ENCODE data around the gene OASL.
"Not testable (repeated sequence)": the region's sequence is repeated elsewhere in the genome, so short reads cannot be mapped to it uniquely, and the experiment has no call there.

OASL gene

GRCh38 chr12:121077440-121077839 is 38.4 kb upstream of the OASL start:
- H3K27ac ChIP-seq (ENCODE audit: low read depth, low read length); H3K4me1 ChIP-seq (ENCODE audit: control insufficient read depth in 1 of 2, insufficient read depth in 2 of 2, low read length in 2 of 2); H3K9me3 ChIP-seq (ENCODE audit: control insufficient read depth in 1 of 2, low read length in 2 of 2); H3K9ac ChIP-seq (ENCODE audit: low read depth in 1 of 2, low read length in 2 of 2); H3K27me3 ChIP-seq (ENCODE audit: control insufficient read depth in 1 of 2, insufficient read depth in 2 of 2, low read length in 2 of 2); H3K4me3 ChIP-seq (ENCODE audit: low read depth in 1 of 2, low read length in 2 of 2); H3K36me3 ChIP-seq (ENCODE audit: control insufficient read depth in 1 of 2, insufficient read depth in 2 of 2, low read length in 2 of 2): not testable (repeated sequence)

- H3K9ac ChIP-seq (ENCODE audit: low read depth in 1 of 2, low read length in 2 of 2); H3K4me1 ChIP-seq (ENCODE audit: control insufficient read depth in 1 of 2, insufficient read depth in 2 of 2, low read length in 2 of 2); H3K9me3 ChIP-seq (ENCODE audit: control insufficient read depth in 1 of 2, low read length in 2 of 2); H3K27me3 ChIP-seq (ENCODE audit: control insufficient read depth in 1 of 2, insufficient read depth in 2 of 2, low read length in 2 of 2); H3K36me3 ChIP-seq (ENCODE audit: control insufficient read depth in 1 of 2, insufficient read depth in 2 of 2, low read length in 2 of 2); H3K27ac ChIP-seq (ENCODE audit: low read depth, low read length); H3K4me3 ChIP-seq (ENCODE audit: low read depth in 1 of 2, low read length in 2 of 2): not testable (repeated sequence)
Measured at GRCh38 chr12:121075911-121076310, 36.9 kb upstream of the OASL start.

DNA sequence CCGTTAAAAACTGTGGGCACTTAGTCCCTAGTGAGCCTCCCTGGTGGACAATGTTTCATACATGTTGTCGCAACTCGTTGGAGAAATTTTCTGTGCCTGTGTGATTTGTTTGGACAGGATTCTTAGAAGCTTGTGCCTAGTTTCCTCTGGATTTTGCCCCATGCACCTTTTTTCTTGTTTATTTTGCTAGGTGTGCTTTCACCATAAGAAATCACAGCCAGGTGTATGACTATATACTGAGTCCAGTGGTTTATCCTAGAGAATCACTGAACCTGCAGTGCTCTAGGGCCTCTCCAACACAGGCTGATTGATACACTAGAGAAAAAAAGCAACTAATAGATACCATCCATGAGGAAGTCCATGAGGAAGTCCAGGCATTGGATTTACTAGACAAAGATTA is 33.1 kb upstream of the OASL start:
- Histone ChIP-seq H3K9me3 (ENCODE audit: control insufficient read depth in 1 of 2, low read length in 2 of 2) (no peaks in the 10 kb centered on the region), H3K36me3 (ENCODE audit: control insufficient read depth in 1 of 2, insufficient read depth in 2 of 2, low read length in 2 of 2) (no peaks in the 10 kb centered on the region), H3K9ac (ENCODE audit: low read depth in 1 of 2, low read length in 2 of 2) (no peak overlapping the region), H3K4me3 (ENCODE audit: low read depth in 1 of 2, low read length in 2 of 2) (no peak overlapping the region), H3K27ac (ENCODE audit: low read depth, low read length) (no peak overlapping the region), H3K4me1 (ENCODE audit: control insufficient read depth in 1 of 2, insufficient read depth in 2 of 2, low read length in 2 of 2) (no peaks in the 10 kb centered on the region), H3K27me3 (ENCODE audit: control insufficient read depth in 1 of 2, insufficient read depth in 2 of 2, low read length in 2 of 2) (no peaks in the 10 kb centered on the region)

DNA sequence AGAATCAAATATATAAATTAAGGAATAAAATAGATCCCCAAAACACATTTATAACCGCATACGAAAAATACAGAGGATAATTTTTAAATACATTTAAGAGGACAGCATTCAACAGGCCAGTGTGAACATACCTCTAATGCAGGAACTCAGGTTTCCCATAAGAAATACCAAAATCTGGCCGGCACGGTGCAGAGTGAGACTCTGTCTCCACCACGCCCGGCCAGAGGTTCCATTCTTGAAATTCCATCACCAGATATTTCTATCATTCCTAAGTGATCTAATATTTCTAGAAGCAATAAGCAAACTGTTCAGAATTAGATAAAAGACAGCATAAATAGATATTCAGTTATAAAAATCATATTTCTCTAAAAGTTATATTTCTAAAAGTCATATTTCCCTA is 30.2 kb upstream of the OASL start:
- no peaks in the 10 kb centered on the region for H3K9me3 ChIP-seq (ENCODE audit: control insufficient read depth in 1 of 2, low read length in 2 of 2)
- H3K9ac ChIP-seq (ENCODE audit: low read depth in 1 of 2, low read length in 2 of 2), result no peak overlapping the region
- H3K36me3 ChIP-seq (ENCODE audit: control insufficient read depth in 1 of 2, insufficient read depth in 2 of 2, low read length in 2 of 2), result no peaks in the 10 kb centered on the region
- no peaks in the 10 kb centered on the region for H3K27me3 ChIP-seq (ENCODE audit: control insufficient read depth in 1 of 2, insufficient read depth in 2 of 2, low read length in 2 of 2)
- no peak overlapping the region for H3K27ac ChIP-seq (ENCODE audit: low read depth, low read length)
- no peaks in the 10 kb centered on the region for H3K4me1 ChIP-seq (ENCODE audit: control insufficient read depth in 1 of 2, insufficient read depth in 2 of 2, low read length in 2 of 2)
- H3K4me3 ChIP-seq (ENCODE audit: low read depth in 1 of 2, low read length in 2 of 2), result no peak overlapping the region

DNA sequence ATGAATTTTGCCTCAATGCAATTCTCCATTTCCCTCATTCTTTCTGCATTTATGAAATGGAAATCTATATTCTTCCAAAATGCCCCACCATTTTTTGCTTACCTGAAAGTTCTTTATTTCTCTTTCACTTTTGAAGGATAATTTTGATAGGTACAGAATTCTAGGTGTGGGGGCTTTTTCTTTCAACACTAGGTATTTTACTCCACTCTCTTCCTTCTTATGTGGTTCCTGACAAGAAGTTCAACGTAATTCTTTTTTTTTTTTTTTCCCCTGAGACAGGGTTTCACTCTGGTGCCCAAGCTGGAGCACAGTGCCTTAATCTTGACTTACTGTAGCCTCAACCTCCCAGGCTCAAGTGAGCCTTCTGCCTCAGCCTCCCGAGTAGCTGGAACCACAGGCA is 26.3 kb upstream of the OASL start:
- Histone ChIP-seq H3K27me3 (ENCODE audit: control insufficient read depth in 1 of 2, insufficient read depth in 2 of 2, low read length in 2 of 2) (no peaks in the 10 kb centered on the region), H3K4me1 (ENCODE audit: control insufficient read depth in 1 of 2, insufficient read depth in 2 of 2, low read length in 2 of 2) (peaks cover 0 to 2% of the 10 kb centered on the region in 2 donors), H3K4me3 (ENCODE audit: low read depth in 1 of 2, low read length in 2 of 2) (no peak overlapping the region), H3K9ac (ENCODE audit: low read depth in 1 of 2, low read length in 2 of 2) (no peak overlapping the region), H3K27ac (ENCODE audit: low read depth, low read length) (no peak overlapping the region), H3K36me3 (ENCODE audit: control insufficient read depth in 1 of 2, insufficient read depth in 2 of 2, low read length in 2 of 2) (no peaks in the 10 kb centered on the region), H3K9me3 (ENCODE audit: control insufficient read depth in 1 of 2, low read length in 2 of 2) (no peaks in the 10 kb centered on the region)

GRCh38 chr12:121064586-121064985 is 25.5 kb upstream of the OASL start:
- not testable (repeated sequence) for H3K9me3 ChIP-seq (ENCODE audit: control insufficient read depth in 1 of 2, low read length in 2 of 2); H3K4me1 ChIP-seq (ENCODE audit: control insufficient read depth in 1 of 2, insufficient read depth in 2 of 2, low read length in 2 of 2); H3K27ac ChIP-seq (ENCODE audit: low read depth, low read length); H3K27me3 ChIP-seq (ENCODE audit: control insufficient read depth in 1 of 2, insufficient read depth in 2 of 2, low read length in 2 of 2); H3K36me3 ChIP-seq (ENCODE audit: control insufficient read depth in 1 of 2, insufficient read depth in 2 of 2, low read length in 2 of 2); H3K9ac ChIP-seq (ENCODE audit: low read depth in 1 of 2, low read length in 2 of 2); H3K4me3 ChIP-seq (ENCODE audit: low read depth in 1 of 2, low read length in 2 of 2)

- Histone ChIP-seq H3K4me3 (ENCODE audit: low read depth in 1 of 2, low read length in 2 of 2) (no peak overlapping the region), H3K9ac (ENCODE audit: low read depth in 1 of 2, low read length in 2 of 2) (no peak overlapping the region), H3K9me3 (ENCODE audit: control insufficient read depth in 1 of 2, low read length in 2 of 2) (no peaks in the 10 kb centered on the region), H3K36me3 (ENCODE audit: control insufficient read depth in 1 of 2, insufficient read depth in 2 of 2, low read length in 2 of 2) (no peaks in the 10 kb centered on the region), H3K4me1 (ENCODE audit: control insufficient read depth in 1 of 2, insufficient read depth in 2 of 2, low read length in 2 of 2) (peaks cover 0 to 5% of the 10 kb centered on the region in 2 donors), H3K27ac (ENCODE audit: low read depth, low read length) (no peak overlapping the region), H3K27me3 (ENCODE audit: control insufficient read depth in 1 of 2, insufficient read depth in 2 of 2, low read length in 2 of 2) (no peaks in the 10 kb centered on the region)
Measured at GRCh38 chr12:121064116-121064515, 25.1 kb upstream of the OASL start.

GRCh38 chr12:121062391-121063045 is 23.5 kb upstream of the OASL start:
- H3K9me3 ChIP-seq (ENCODE audit: control insufficient read depth in 1 of 2, low read length in 2 of 2), result no peaks in the 10 kb centered on the region
- no peak overlapping the region for H3K27ac ChIP-seq (ENCODE audit: low read depth, low read length)
- no peak overlapping the region for H3K9ac ChIP-seq (ENCODE audit: low read depth in 1 of 2, low read length in 2 of 2)
- no peak overlapping the region for H3K4me3 ChIP-seq (ENCODE audit: low read depth in 1 of 2, low read length in 2 of 2)
- H3K4me1 ChIP-seq (ENCODE audit: control insufficient read depth in 1 of 2, insufficient read depth in 2 of 2, low read length in 2 of 2), result peaks cover 0 to 5% of the 10 kb centered on the region in 2 donors
- no peaks in the 10 kb centered on the region for H3K27me3 ChIP-seq (ENCODE audit: control insufficient read depth in 1 of 2, insufficient read depth in 2 of 2, low read length in 2 of 2)
- no peaks in the 10 kb centered on the region for H3K36me3 ChIP-seq (ENCODE audit: control insufficient read depth in 1 of 2, insufficient read depth in 2 of 2, low read length in 2 of 2)

GRCh38 chr12:121061831-121062230 is 22.8 kb upstream of the OASL start:
- Histone ChIP-seq H3K4me1 (ENCODE audit: control insufficient read depth in 1 of 2, insufficient read depth in 2 of 2, low read length in 2 of 2) (peaks cover 0 to 5% of the 10 kb centered on the region in 2 donors), H3K4me3 (ENCODE audit: low read depth in 1 of 2, low read length in 2 of 2) (no peak overlapping the region), H3K36me3 (ENCODE audit: control insufficient read depth in 1 of 2, insufficient read depth in 2 of 2, low read length in 2 of 2) (no peaks in the 10 kb centered on the region), H3K9ac (ENCODE audit: low read depth in 1 of 2, low read length in 2 of 2) (no peak overlapping the region), H3K27me3 (ENCODE audit: control insufficient read depth in 1 of 2, insufficient read depth in 2 of 2, low read length in 2 of 2) (no peaks in the 10 kb centered on the region), H3K27ac (ENCODE audit: low read depth, low read length) (no peak overlapping the region), H3K9me3 (ENCODE audit: control insufficient read depth in 1 of 2, low read length in 2 of 2) (no peaks in the 10 kb centered on the region)

DNA sequence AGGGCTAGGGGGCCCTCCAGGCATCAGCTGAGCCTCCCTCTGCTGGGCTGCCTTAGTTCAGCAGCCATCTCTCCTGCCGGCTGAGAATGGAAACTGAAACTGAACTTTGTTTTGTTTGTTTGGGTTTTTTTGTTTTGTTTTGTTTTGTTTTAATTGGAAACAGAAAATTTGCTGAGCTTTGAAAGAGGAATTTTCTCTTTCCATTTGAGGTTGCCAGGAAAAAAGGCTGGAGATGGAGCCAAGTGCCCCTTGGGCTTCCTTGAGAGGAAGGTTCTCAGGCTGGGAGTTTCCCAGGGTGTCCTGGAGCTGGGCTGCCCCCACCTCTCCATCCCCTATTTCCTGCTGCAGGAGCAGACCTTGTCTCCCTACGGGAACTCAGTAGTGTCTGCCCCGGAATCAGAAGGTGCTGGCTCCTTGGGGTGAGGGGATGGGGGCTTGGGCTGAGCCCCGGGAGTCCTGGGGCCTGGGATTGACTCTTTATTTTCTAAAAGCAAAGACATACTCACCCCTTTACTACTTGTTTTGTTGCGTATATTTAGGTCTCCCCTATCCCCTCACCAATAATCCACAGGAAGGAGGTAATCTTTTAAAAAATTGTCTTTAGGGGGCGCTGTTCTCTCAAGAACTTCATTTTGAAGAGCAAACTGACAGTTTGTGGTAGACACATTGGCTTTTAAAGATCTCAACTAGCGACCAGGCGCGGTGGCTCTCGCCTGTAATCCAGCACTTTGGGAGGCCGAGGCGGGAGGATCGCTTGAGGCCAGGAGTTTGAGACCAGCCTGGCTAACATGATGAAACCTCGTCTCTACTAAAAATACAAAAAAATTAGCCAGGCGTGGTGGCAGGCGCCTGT is 21.3 kb upstream of the OASL start:
- H3K9ac ChIP-seq (ENCODE audit: low read depth in 1 of 2, low read length in 2 of 2), result peak overlapping the region; percentile 64 to 72
- peak overlapping the region; percentile 57 for H3K27ac ChIP-seq (ENCODE audit: low read depth, low read length)
- peak overlapping the region; percentile 61 to 69 for H3K4me3 ChIP-seq (ENCODE audit: low read depth in 1 of 2, low read length in 2 of 2)
- H3K9me3 ChIP-seq (ENCODE audit: control insufficient read depth in 1 of 2, low read length in 2 of 2), result no peaks in the 10 kb centered on the region
- H3K4me1 ChIP-seq (ENCODE audit: control insufficient read depth in 1 of 2, insufficient read depth in 2 of 2, low read length in 2 of 2), result peaks cover 0 to 5% of the 10 kb centered on the region in 2 donors
- no peaks in the 10 kb centered on the region for H3K27me3 ChIP-seq (ENCODE audit: control insufficient read depth in 1 of 2, insufficient read depth in 2 of 2, low read length in 2 of 2)
- no peaks in the 10 kb centered on the region for H3K36me3 ChIP-seq (ENCODE audit: control insufficient read depth in 1 of 2, insufficient read depth in 2 of 2, low read length in 2 of 2)
